Calu3 (cell line): Measurements from ENCODE around the gene RFC2. TPM values are rescaled to one million over a fixed set of nuclear protein-coding genes. Genes with fewer than 3 reads are reported as not detected.

Source experiments
- BruUV-seq: library from RNA; stranded (reverse); fragments of 400-500 nt; replicated peaks from 2 replicates; lab custom pipeline; 2021; lab: Mats Ljungman, UMichigan
- CTCF ChIA-PET: fragments of 300-600 bp; sonication (Branson Sonifier 250); formaldehyde crosslinking; loops from one replicate; lab custom pipeline; 2022; ENCODE audit warnings: antibody characterized with exemption; lab: Charles Lee
- DNase-seq: peaks from one replicate; pipeline ENCODE4 v3.0.0; 2022
- H3K27ac Mint-ChIP-seq: one replicate; pipeline ENCODE4 v1.8.0; 2022; ENCODE audit warnings: mixed read lengths; ENCODE audit not compliant: unreplicated experiment
- H3K27me3 Mint-ChIP-seq: one replicate; pipeline ENCODE4 v1.8.0; 2022; ENCODE audit warnings: mixed read lengths; ENCODE audit not compliant: unreplicated experiment
- H3K36me3 Mint-ChIP-seq: one replicate; pipeline ENCODE4 v1.8.0; 2022; ENCODE audit warnings: mild to moderate bottlenecking, moderate library complexity, mixed read lengths; ENCODE audit not compliant: insufficient read depth, unreplicated experiment
- H3K4me1 Mint-ChIP-seq: one replicate; pipeline ENCODE4 v1.8.0; 2022; ENCODE audit warnings: mild to moderate bottlenecking, low read depth, mixed read lengths; ENCODE audit not compliant: unreplicated experiment
- H3K4me3 Mint-ChIP-seq: one replicate; pipeline ENCODE4 v1.8.0; 2022; ENCODE audit warnings: mild to moderate bottlenecking, low read depth, moderate library complexity, mixed read lengths; ENCODE audit not compliant: unreplicated experiment
- H3K9me3 Mint-ChIP-seq: one replicate; pipeline ENCODE4 v1.8.0; 2022; ENCODE audit warnings: low read depth, mixed read lengths; ENCODE audit not compliant: unreplicated experiment
- CTCF ChIP-seq: fragments of 200-600 bp; IDR thresholded peaks from one replicate; pipeline ENCODE4 v1.8.0; 2022; ENCODE audit warnings: antibody characterized with exemption; ENCODE audit not compliant: unreplicated experiment
- intact Hi-C: fragments of 100-400 bp; cut with micrococcal nuclease; formaldehyde crosslinking; loops from one replicate; pipeline ENCODE4 v1.10.0; 2022; ENCODE audit not compliant: unreplicated experiment
- total RNA-seq: library from RNA; stranded (reverse); gene quantifications from 2 replicates; pipeline ENCODE4 v1.2.3, GENCODE V29; 2022

RFC2 gene
- total RNA-seq, 1 experiment from 2014 or later, result 32.5 TPM

DNA sequence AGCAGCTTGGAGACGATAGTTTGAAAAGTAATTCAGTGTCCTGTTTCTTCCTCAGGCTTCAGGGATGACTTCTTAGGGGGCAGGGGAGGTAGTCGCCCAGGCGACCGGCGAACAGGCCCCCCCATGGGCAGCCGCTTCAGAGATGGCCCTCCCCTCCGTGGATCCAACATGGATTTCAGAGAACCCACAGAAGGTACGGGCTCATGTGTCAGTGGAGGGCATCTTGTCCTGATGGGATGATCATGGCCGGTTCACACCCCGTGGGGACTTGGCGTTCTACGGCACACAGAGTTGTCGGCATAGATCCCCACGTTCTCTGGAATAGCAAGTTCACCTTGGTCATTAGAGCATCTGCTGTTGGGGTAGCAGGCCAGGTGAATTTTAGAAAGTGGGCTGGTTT is 59.5 kb downstream of the RFC2 start:
- H3K36me3 Mint-ChIP-seq, result peaks cover 30% of the 10 kb centered on the region
- TF ChIP-seq CTCF, result no peak
- no peak for DNase-seq
- no peaks in the 10 kb centered on the region for H3K4me1 Mint-ChIP-seq
- no TSS peak for BruUV-seq
- H3K27me3 Mint-ChIP-seq, result no peaks in the 10 kb centered on the region
- CTCF ChIA-PET, result interaction anchor here (0.6 kb wide), 1 partner anchor 239 kb away, joined by 3 read pairs; no protein-coding TSS in a partner anchor
- intact Hi-C loops, result no loop called here
- H3K9me3 Mint-ChIP-seq, result no peaks in the 10 kb centered on the region
- no peak overlapping the region for H3K27ac Mint-ChIP-seq
- H3K4me3 Mint-ChIP-seq, result no peak overlapping the region

- Mint-ChIP-seq H3K9me3 (no peaks in the 10 kb centered on the region), H3K4me1 (no peaks in the 10 kb centered on the region), H3K27ac (no peak overlapping the region), H3K36me3 (peaks cover 30% of the 10 kb centered on the region), H3K27me3 (no peaks in the 10 kb centered on the region), H3K4me3 (no peak overlapping the region)
- CTCF ChIA-PET, result interaction anchor here (0.7 kb wide), 1 partner anchor 209 kb away, joined by 3 read pairs; no protein-coding TSS in a partner anchor
- no peak for TF ChIP-seq CTCF
- no peak for DNase-seq
- no TSS peak for BruUV-seq
- intact Hi-C loops, result no loop called here
Measured at GRCh38 chr7:74193913-74194312, 60.3 kb downstream of the RFC2 start.

DNA sequence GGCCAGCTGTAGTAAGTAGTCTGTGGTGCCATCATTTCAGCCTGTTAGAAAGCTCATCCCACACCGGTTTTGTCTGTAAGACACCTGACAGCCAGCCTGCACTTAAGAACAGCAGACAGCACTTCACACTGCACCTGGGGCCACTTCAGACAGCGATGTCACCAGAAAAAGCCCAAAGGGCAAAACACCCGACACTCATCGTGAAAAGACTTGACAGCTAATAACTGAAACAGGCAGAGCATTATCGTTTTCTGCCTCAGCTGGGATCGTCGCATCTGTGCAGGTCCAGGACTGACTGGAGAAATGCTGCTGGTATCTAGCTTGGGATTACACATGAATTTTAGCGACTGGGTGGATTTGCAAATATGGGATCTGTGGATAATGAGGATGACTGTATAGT is 61.1 kb downstream of the RFC2 start:
- no peak overlapping the region for H3K4me3 Mint-ChIP-seq
- no peaks in the 10 kb centered on the region for H3K4me1 Mint-ChIP-seq
- no peak overlapping the region for H3K27ac Mint-ChIP-seq
- intact Hi-C loops, result no loop called here
- H3K27me3 Mint-ChIP-seq, result no peaks in the 10 kb centered on the region
- CTCF ChIA-PET, result interaction anchor here (0.6 to 0.7 kb wide), 3 partner anchors 108 to 468 kb away, joined by 5 to 7 read pairs (median 6); no protein-coding TSS in a partner anchor
- peaks cover 30% of the 10 kb centered on the region for H3K36me3 Mint-ChIP-seq
- TF ChIP-seq CTCF, result no peak
- H3K9me3 Mint-ChIP-seq, result no peaks in the 10 kb centered on the region
- no TSS peak for BruUV-seq
- no peak for DNase-seq

DNA sequence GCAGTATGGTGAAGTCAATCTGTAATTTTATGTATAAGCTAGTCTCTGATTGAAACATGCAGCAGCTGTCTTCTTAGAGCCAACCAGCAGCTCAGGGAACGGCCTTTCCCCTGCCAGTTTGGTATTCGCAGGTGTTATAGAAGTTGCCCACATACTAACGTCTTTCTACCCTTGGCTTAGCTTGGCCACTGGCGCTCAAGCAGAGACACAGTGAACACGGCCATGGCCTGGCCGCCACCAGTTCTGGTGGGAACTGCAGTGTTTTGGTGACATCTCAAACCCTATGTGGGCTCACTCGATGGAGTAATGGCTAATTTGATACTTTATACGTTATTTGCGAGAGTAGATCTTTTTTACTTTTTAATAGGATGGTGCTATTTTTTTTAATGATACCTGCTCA is 63.0 kb downstream of the RFC2 start:
- Mint-ChIP-seq H3K9me3 (no peaks in the 10 kb centered on the region), H3K27me3 (no peaks in the 10 kb centered on the region), H3K4me1 (no peaks in the 10 kb centered on the region), H3K36me3 (peaks cover 36% of the 10 kb centered on the region), H3K27ac (no peak overlapping the region), H3K4me3 (no peak overlapping the region)
- BruUV-seq, result no TSS peak
- TF ChIP-seq CTCF, result no peak
- intact Hi-C loops, result no loop called here
- CTCF ChIA-PET, result no interaction called here
- DNase-seq, result no peak
